Endothelial cell of hepatic sinusoid (primary cell): Measurements from ENCODE around the gene ZGPAT.
"Not testable (repeated sequence)": the region's sequence is repeated elsewhere in the genome, so short reads cannot be mapped to it uniquely, and the experiment has no call there.

Experiments
- in situ Hi-C: cut with HindIII; loops from 2 replicates; pipeline ENCODE4 v1.10.0; 2017; ENCODE audit warnings: low sequenced_read_pairs

The ZGPAT gene, protein sequence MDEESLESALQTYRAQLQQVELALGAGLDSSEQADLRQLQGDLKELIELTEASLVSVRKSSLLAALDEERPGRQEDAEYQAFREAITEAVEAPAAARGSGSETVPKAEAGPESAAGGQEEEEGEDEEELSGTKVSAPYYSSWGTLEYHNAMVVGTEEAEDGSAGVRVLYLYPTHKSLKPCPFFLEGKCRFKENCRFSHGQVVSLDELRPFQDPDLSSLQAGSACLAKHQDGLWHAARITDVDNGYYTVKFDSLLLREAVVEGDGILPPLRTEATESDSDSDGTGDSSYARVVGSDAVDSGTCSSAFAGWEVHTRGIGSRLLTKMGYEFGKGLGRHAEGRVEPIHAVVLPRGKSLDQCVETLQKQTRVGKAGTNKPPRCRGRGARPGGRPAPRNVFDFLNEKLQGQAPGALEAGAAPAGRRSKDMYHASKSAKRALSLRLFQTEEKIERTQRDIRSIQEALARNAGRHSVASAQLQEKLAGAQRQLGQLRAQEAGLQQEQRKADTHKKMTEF

DNA sequence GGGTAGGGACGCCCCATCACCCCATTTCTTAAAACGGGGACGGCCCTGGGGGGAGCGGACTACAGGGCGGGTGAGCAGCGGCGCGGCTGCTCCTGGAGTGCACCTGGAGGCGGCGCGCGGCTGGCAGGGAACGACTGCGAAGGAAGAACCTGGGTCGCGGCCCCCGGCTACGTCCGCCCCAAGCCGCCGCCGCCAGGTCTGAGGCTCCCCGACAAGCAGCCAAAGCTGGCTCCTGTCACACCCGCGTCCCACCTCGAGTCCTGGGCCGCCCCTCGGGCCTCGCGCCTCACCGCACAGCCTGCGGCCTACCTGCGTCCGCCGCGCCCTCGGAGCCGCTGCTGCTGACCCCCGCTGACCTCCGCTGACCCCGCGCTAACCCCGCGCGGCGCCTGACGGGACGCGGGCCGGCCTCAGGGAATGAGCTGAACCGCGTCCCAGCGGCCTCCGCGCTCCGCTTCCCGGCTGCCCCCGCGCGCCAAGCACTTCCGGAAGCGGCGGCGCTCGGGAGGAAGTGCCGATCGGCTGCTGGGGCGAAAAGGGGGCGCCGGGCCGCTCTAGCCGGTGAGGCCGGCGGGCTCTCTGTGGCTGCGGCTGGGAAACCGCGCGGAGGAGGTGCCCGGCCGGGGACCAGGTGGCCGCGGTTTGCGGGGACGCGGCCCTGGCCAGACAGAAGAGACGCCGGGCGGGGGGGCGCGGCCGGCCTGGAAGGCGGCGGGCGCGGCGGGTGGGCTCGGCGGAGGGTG lies at the start of gene ZGPAT, which contains the start of gene ARFRP1:
TSS of gene ZGPAT (plus strand) at position 482 of the 743 bp plus-strand sequence. CDS start 542 bp downstream, outside the sequence.
TSS of gene ARFRP1 (minus strand) at position 419 of the 743 bp plus-strand sequence. CDS start 885 bp downstream, outside the sequence.
- in situ Hi-C loops = no loop called here

DNA sequence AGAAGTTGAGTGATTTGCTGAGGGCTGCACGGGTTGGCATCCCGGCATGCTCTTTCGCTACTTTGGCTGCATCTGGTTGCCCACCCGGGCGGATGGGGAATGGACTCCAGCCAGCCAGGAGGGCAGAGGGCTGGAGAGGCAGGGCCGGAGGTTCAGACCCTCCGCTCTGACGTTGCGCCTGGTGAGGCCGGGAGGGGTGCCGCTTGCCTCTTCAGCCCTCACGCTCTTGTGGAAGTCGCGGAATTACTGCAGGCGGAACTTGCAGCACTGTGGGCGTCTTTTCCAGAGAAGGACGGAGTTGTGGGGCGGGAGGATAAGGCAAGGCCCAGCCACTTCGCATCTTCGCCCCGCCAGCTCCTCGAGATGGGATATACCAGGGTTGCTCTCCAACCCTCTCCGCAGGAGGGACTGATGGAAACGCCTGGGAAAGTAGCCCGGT lies 49.1 kb upstream of the ZGPAT start:
- in situ Hi-C loops = no loop called here

DNA sequence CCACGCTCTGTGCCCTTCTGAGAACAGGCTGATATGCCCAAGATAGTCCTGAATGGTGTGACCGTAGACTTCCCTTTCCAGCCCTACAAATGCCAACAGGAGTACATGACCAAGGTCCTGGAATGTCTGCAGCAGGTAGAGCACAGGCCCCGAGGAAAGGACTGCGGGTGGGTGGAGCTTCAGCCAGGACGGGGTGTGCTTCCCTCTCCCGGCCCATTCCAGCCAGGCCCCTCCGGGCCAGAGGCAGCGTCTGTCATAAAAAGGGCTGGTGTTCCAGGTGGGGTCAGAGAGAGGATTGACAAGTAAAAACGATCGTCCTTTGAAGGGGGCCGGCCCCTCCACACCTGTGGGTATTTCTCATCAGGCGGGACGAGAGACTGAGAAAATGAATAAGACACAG lies 48.5 kb upstream of the ZGPAT start:
- in situ Hi-C loops = no loop called here

DNA sequence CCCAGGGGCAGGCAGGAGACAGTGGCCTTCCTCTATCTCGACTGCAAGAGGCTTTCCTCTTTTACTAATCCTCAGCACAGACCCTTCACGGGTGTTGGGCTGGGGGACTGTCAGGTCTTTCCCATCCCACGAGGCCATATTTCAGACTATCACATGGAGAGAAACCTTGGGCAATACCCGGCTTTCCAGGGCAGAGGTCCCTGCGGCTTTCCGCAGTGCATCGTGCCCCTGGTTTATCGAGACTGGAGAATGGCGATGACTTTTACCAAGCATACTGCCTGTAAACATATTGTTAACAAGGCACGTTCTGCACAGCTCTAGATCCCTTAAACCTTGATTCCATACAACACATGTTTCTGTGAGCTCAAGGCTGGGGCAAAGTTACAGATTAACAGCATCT lies 47.7 kb upstream of the ZGPAT start:
- in situ Hi-C loops = loop anchor here (5.0 kb wide), 1 partner anchor 48 kb away; no protein-coding TSS in a partner anchor

DNA sequence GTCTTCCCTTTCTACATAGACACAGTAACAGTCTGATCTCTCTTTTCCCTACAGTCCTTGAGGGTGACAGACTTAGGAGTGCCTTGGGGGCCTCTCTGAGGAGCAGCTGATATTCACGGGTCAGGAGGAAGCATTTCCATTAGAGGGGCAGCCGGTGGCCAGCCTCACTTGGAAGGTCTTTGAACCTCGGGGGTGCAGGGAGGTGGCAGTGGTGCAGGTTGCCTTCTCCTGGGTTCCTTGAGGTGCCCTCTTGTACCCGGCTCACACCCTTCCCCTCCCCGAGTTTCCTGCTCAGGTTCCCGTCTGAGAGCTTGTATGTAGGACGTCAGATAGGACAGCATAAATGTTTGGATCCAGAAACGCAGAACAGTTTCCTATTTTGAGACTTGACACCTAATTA lies 47.2 kb upstream of the ZGPAT start:
- in situ Hi-C loops = loop anchor here (5.0 kb wide), 1 partner anchor 48 kb away; no protein-coding TSS in a partner anchor

DNA sequence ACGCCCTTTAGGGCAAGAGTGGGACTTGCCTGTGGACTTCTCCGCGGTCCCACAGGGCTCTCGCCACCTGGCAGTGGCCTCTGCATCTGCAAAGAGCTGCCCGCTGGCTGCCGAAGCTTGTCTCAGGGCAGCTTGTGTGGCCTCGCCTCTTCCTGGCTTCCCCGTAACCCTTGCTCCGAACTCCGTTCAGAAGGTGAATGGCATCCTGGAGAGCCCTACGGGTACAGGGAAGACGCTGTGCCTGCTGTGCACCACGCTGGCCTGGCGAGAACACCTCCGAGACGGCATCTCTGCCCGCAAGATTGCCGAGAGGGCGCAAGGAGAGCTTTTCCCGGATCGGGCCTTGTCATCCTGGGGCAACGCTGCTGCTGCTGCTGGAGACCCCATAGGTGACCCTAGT lies 46.7 kb upstream of the ZGPAT start:
- in situ Hi-C loops = loop anchor here (5.0 kb wide), 1 partner anchor 49 kb away; no protein-coding TSS in a partner anchor

DNA sequence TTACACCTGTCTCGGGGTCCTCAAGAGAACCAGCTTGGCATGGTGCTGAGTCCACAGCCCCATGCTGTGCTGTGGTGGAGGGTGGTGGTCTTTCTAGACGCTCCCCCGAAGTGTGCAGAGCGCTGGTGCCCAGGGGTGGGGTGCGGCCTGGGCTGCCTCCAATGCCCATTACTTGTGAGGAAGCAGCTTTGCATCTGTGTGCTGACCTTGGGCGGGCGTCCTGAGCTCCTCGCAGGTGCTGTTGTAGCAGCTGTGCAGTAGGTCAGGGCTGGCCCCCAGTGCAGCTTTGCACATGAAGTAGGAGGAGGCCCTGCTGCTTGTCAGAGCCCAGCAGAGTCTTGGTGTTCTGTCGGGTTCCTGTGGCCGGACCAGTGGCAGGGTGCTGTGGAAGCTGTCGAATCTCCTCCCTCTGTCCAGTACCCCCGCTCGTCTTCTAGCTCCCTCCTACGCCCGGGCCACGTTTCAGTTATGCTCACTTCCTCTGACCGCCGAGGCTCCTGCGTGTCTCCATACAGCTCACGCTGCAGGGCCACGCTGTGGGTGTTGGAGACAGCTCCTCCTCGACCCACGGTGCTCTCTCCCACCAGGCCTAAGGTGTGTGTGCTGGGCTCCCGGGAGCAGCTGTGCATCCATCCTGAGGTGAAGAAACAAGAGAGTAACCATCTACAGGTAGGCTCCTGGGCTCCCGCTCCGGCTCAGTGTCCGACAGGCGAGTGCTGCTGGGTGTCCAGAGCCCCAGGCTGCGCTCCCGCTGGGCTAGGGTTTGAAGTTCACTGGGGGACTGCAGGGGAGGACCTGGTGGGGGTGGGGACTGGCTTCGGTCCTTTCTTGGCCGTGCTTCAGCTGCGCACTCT lies 45.7 kb upstream of the ZGPAT start:
- in situ Hi-C loops = loop anchor here (5.0 kb wide), 1 partner anchor 50 kb away; no protein-coding TSS in a partner anchor

DNA sequence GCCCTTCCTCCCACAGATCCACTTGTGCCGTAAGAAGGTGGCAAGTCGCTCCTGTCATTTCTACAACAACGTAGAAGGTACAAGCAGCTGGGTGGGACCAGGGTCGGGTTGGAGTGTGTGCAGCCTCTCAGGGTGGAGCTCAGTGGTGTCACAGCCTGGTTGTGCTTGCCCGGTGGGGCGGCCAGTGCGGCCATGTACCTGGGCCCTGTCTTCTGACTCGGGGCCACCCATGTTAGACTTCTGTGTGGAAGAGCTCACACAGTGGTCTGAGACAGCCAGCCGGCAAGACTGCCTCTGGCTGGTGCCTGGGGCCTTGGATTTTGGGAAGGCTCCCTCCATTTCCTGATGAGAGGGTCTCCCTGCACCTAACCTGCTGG lies 45.0 kb upstream of the ZGPAT start:
- in situ Hi-C loops = loop anchor here (5.0 kb wide), 1 partner anchor 50 kb away; no protein-coding TSS in a partner anchor

DNA sequence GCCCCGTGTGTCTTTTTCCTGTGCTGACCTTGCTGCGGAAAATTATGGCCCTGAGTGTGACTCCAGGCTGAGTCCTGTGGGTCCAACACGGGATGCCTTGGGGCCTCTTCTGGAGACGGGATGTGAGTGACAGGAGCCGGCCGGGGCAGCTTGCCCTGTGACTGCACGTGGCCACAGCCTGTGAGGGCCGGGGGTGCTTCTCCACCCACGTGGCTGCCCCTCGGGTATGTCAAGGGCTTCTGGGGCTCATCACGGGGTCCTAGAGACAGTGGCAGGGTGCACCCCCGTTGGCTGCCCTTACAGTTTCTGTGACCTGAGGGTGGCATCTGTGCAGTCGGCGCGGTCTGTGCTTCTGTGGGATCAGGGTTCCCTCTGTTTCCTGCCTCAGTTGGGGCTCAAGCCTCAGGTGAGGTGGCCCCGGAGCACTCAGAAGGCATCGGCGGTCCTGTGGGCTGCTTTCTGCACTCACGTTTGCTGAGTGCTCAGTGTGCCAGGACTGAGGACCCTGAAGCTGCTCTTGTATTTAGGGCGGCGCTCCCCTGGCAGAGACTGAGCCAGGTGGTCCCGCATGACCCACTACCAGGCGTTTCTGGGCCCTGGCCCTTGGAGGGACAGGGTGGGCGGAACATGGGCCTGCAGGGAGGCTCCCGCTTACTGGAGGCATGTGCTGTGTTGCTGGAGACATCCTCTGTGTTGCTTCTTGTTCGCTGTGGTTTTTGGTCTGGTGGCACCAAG lies 44.3 kb upstream of the ZGPAT start:
- in situ Hi-C loops = loop anchor here (5.0 kb wide), 1 partner anchor 51 kb away; no protein-coding TSS in a partner anchor

DNA sequence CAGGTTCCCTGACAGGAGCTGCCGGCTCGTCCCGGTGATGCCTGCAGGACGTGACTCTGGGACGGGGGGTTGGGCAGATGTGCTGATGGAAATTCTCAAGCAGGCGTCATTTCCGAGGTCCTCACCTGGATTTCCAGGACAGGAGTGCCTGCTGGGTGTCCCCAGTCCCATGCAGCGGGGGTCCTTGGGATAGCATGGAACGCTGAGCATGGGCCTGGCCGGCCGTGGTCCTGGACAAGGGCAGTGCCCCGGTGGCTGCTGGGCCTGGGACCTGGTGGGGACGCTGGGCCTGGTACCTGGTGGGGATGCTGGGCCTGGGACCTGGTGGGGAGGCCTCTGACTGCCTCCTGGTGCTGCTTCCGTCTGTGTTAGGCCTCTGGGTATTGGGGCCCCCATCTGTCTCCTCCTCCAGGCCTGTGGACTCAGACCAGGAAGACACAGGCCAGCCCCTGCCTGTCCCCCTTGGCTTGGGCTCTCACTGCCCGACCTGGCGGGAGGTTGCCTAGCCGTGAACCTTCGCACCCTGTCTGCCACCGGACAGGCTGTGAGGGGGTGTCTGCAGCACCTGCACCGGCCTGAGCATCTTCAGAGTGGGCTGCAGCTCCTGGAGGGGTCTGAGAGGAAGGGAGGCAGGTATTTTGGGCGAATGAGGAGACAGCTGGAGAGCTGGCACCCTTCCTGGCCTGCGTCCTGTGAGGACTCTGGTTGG lies 43.5 kb upstream of the ZGPAT start:
- in situ Hi-C loops = loop anchor here (5.0 kb wide), 1 partner anchor 52 kb away; no protein-coding TSS in a partner anchor

DNA sequence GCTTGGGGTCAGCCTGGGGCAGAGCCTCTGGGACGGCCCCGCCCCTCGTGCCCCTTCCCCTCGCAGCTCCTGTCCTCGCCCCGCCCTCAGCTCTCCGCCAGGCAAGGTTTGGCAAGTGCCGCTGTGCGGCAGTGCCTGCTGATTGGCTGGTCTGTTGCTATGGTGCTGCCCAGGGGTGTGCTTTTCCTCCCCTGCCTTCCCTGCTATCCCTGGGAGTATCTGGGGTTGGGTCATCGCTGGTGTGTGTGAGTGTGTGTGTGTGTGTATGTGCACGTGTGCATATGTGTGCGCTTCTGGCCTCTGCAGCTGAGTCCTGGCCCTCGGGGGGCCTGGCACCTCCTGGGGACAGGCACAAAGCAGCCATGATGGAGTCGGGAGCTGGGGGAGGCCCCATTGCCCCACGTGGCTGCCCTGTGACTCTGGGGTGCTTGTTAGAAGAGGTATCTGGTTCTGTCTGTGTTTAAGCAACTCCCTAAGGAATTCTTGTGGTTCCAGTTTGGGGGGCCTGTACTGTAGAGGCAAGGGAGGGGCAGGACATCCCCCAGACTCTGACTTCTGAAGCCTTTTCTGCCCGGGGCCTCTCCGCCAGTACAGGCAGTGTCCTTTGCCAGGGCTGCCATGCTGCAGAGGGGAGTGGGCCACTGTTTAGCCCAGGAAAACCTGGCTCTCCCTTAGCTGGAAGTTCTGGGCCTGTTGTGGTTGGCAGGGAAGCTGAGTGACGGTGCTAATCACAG lies 42.8 kb upstream of the ZGPAT start:
- in situ Hi-C loops = loop anchor here (5.0 kb wide), 1 partner anchor 53 kb away; no protein-coding TSS in a partner anchor

DNA sequence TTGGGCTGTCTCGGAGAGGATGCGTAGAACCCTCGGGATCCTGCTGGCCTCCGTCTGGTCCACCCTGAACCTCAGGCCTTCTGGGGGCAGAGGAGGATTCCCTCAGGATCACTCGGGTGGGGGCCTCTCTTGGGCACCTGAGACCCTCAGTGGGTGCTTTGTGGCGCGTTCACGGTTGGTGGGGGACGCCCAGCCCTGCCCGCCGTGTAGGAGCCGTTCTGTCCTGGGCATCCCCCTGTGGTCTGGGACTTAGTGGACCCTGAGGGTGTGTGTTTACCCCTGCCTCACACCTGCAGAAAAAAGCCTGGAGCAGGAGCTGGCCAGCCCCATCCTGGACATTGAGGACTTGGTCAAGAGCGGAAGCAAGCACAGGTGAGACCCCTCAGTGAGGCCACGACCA lies 42.1 kb upstream of the ZGPAT start:
- in situ Hi-C loops = no loop called here

DNA sequence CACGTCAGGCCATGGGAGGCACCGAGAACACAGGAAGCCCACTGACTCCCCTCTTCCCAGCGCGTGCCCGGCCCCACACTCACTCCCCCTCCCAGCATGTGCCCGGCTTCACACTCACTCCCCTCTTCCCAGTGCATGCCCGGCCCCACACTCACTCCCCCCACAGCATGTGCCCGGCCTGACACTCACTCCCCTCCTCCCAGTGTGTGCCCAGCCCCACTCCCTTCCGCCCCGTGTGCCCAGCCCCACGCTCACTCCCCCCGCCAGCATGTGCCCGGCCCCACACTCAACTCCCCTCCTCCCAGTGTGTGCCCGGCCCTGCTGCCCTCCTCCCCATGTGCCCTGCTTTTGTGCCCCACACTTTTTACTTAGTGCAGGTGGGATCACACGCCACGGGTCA lies 40.0 kb upstream of the ZGPAT start:
- in situ Hi-C loops = no loop called here

DNA sequence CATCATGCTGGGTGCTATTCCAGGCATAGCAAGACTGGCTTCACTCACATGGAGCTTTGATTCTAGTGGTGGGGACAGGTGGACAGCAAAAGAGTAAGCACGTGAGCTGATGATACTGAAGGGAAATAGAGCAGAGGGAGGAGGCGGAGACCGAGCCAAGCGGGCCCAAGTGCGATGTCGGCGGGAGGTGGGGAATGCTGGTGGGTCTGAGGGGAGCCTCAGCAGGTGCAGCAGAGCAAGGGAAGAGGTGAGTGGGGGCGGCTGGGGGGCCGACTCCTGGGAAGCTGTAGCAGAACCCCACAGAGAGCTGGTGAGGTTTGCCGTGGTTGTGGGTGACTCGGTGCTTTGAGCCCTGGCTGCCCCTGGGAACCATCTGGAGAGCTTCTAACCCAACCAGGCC lies 39.5 kb upstream of the ZGPAT start:
- in situ Hi-C loops = no loop called here

DNA sequence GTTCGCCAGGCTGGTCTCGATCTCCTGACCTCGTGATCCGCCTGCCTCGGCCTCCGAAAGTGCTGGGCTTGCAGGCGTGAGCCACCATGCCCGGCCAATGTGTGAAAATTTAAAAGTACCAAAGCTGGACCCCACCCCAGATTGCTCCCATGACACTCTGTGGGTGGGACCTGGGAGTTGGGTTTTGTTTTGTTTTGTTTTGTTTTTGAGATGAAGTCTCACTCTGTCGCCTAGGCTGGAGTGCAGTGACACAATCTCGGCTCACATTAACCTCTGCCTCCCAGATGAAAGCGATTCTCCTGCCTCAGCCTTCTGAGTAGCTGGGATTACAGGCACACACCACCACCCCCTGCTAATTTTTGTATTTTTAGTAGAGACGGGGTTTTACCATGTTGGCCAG lies 36.1 kb upstream of the ZGPAT start:
- in situ Hi-C loops = not testable (repeated sequence)

DNA sequence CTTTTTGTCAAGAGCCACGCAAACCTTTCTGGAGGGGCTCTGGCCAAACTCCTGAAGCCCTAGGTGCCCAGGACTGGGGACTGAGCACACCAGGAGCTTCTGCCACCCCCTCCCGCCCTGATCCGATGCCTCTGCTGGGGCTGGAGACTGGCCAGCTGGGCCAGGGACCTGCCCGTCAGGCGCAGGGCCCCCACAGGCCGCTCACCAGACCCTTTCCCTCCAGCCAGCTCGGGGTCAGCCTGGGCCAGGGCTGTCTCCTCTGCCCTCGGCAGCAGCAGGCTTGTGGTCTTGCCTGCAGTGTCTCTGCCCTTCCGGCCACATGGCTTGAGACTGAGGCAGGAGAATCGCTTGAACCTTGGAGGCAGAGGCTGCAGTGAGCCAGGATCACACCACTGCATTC lies 35.2 kb upstream of the ZGPAT start:
- in situ Hi-C loops = no loop called here

DNA sequence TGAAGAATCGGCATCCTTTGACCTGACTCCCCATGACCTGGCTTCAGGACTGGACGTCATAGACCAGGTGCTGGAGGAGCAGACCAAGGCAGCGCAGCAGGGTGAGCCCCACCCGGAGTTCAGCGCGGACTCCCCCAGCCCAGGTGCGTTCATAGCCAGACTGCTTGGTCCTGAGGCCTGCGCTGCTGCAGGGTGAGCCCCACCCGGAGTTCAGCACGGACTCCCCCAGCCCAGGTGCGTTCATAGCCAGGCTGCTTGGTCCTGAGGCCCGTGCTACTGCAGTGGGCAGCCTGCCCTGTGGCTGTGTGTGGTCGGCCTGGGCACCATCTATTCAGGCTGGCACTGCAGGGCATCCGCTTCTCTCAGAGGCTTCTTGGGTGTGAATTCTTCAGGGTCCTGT lies 33.9 kb upstream of the ZGPAT start:
- in situ Hi-C loops = no loop called here

DNA sequence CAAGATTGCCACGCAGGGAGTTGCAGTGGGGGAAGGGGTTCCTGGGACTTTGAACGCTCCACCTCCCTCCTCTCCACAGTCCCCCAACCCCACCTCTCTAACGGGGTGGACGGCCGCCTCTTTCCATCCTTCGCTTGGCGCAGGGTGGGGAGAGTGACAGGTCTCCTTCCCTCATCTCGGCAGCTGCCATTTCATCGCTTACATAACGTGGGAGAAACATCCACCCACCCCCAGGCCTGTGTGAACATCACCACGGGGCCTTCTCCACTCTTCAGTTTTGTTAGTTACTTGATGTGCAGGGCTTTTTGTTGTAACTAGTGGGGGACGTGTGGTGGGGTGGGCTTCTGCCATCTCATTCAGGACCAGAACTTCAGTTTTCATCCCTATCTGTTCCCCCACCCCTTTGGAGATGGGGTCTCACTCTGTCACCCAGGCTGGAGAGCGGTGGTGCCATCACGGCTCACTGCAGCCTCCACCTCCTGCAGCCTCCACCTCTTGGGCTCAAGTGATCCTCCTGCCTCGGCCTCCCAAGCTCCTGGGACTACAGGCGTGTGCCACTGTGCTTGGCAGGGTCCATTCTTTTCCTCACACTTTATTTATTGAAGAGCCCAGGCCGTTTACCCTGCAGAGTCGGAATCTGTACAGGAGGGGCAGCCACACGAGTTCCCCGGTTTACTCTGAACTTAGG lies 32.0 kb upstream of the ZGPAT start:
- in situ Hi-C loops = no loop called here
